HG03060 (cell line): ENCODE measurements around the gene MCUB.

ENCODE experiments used
- ATAC-seq: cut with Tn5 transposase; IDR thresholded peaks from one replicate; pipeline ENCODE4 v1.9.1; 2021; ENCODE audit warnings: low read depth, moderate number of reproducible peaks; ENCODE audit not compliant: unreplicated experiment

The MCUB gene

GRCh38 chr4:109622626-109623025 is 62.6 kb downstream of the MCUB start:
- no peak for ATAC-seq

- no peak for ATAC-seq
Observed at GRCh38 chr4:109624536-109624935, 64.5 kb downstream of the MCUB start.

- ATAC-seq, result no peak
Observed at GRCh38 chr4:109627361-109627760, 67.3 kb downstream of the MCUB start.

- no peak for ATAC-seq
Observed at GRCh38 chr4:109629775-109630174, 69.7 kb downstream of the MCUB start.

- no peak for ATAC-seq
Observed at GRCh38 chr4:109631532-109632108, 71.6 kb downstream of the MCUB start.

- no peak for ATAC-seq
Observed at GRCh38 chr4:109640644-109641043, 80.6 kb downstream of the MCUB start.

- ATAC-seq, result no peak
Observed at GRCh38 chr4:109645874-109646710, 86.0 kb downstream of the MCUB start.

GRCh38 chr4:109648266-109648996 is 88.4 kb downstream of the MCUB start:
- ATAC-seq, result peak; percentile 46

- ATAC-seq, result no peak
Observed at GRCh38 chr4:109648997-109649575, 89.0 kb downstream of the MCUB start.

- ATAC-seq, result peak; percentile 84
Observed at GRCh38 chr4:109649872-109650271, 89.8 kb downstream of the MCUB start.

- ATAC-seq, result no peak
Observed at GRCh38 chr4:109655396-109655795, 95.3 kb downstream of the MCUB start.

- no peak for ATAC-seq
Observed at GRCh38 chr4:109657854-109658418, 97.9 kb downstream of the MCUB start.

- no peak for ATAC-seq
Observed at GRCh38 chr4:109658871-109659410, 98.9 kb downstream of the MCUB start.

GRCh38 chr4:109662116-109662515 is 102.1 kb downstream of the MCUB start:
- ATAC-seq, result no peak

- no peak for ATAC-seq
Observed at GRCh38 chr4:109662771-109663170, 102.7 kb downstream of the MCUB start.

GRCh38 chr4:109665783-109666485 is 105.9 kb downstream of the MCUB start:
- ATAC-seq, result no peak

- ATAC-seq, result no peak
Observed at GRCh38 chr4:109671350-109671749, 111.3 kb downstream of the MCUB start.

GRCh38 chr4:109672169-109672930 is 112.3 kb downstream of the MCUB start:
- ATAC-seq, result no peak

- ATAC-seq, result no peak
Observed at GRCh38 chr4:109673303-109673702, 113.3 kb downstream of the MCUB start.
